Measurements from ENCODE around the gene SH3BGRL.

GRCh38 chrX:81229229-81229628 lies 27.3 kb downstream of the SH3BGRL start:
- TF ChIP-seq CTCF (IDR thresholded peaks at IDR 0.05): no peak
- no peak for TF ChIP-seq POLR2A (IDR thresholded peaks at IDR 0.05)

Data from gastroesophageal sphincter (tissue), 3 donors.